GM21528 (cell line): ENCODE results near the gene ZBTB1.
A peak's percentile ranks its signal among the peaks of the same experiment; 100 is the strongest.
"Not testable (repeated sequence)": the region's sequence is repeated elsewhere in the genome, so short reads cannot be mapped to it uniquely, and the experiment has no call there.

Source experiments
- ATAC-seq: cut with Tn5 transposase; IDR thresholded peaks from one replicate; pipeline ENCODE4 v1.9.1; 2021; ENCODE audit warnings: mild to moderate bottlenecking, moderate library complexity; ENCODE audit not compliant: unreplicated experiment, low FRiP score

Gene ZBTB1

GRCh38 chr14:64518229-64518628, 13.7 kb downstream of the ZBTB1 start:
- no peak for ATAC-seq

DNA sequence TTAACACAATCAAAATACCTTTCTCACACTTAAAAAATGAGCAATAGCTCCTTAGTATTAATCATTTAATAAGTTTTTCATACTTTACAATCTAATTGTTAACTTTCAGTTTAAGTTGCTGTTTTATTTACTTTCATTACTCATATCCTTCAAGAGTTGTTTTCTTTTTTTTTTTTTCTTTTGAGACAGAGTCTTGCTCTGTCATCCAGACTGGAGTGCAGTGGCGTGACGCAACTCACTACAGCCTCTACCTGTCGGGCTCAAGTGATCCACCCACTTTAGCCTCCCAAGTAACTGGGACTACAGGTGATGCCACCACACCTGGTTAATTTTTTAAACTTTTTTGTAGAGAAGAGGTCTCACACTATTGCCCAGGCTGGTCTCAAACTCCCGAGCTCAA, 16.1 kb downstream of the ZBTB1 start:
- ATAC-seq, result no peak

DNA sequence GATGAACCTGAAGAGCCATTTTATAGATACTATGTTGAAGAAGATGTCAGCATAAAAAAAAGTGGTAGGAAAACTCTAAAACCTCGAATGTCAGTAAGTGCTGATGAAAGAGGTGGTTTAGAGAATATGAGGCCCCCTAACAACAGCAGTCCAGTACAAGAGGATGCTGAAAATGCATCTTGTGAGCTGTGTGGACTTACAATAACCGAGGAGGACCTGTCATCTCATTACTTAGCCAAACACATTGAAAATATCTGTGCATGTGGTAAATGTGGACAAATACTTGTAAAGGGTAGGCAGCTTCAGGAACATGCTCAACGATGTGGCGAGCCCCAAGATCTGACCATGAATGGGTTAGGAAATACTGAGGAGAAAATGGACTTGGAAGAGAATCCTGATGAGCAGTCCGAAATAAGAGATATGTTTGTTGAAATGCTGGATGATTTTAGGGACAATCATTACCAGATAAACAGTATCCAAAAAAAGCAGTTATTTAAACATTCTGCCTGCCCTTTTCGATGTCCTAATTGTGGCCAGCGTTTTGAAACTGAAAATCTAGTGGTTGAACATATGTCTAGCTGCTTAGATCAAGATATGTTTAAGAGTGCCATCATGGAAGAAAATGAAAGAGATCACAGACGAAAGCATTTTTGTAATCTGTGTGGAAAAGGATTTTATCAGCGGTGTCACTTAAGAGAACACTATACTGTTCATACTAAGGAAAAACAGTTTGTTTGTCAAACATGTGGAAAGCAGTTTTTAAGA, 18.2 kb downstream of the ZBTB1 start:
- ATAC-seq, result no peak

DNA sequence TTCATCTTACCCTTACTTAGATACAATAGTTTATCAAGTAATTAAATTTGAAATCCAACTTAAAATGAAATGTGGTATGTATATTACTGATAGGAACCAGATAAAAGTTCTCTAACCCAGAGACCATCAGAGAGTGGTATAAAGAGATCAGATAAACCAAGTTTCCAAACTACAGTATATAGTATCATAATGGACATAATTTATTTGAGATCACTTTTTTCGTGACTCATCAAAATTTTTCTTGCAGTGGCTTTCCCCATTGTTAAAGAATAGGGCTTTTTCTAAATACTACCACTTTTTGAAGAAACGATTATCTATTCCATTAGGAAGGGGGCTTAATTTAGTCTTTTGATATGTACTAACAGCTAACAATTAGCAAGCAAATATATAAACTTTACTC, 20.8 kb downstream of the ZBTB1 start:
- ATAC-seq, result no peak

DNA sequence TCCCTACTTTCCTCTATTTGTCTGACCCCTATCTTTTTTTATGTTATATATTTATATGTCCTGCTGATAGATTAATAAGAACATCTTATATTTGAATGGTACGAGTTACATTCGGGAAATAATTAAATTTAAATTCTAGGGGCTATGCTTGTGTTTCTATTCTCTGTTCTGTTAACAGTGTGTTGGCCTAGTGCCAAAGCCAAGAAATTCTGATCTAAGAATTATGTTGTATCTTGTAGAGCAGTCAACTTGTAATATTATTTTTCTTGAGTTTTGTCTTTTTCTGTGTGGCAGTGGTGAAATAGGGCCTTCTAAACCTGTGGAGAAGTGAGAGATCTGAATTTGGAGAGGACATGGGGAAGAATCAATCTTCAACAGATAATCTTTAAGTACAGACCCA, 27.0 kb downstream of the ZBTB1 start:
- no peak for ATAC-seq

DNA sequence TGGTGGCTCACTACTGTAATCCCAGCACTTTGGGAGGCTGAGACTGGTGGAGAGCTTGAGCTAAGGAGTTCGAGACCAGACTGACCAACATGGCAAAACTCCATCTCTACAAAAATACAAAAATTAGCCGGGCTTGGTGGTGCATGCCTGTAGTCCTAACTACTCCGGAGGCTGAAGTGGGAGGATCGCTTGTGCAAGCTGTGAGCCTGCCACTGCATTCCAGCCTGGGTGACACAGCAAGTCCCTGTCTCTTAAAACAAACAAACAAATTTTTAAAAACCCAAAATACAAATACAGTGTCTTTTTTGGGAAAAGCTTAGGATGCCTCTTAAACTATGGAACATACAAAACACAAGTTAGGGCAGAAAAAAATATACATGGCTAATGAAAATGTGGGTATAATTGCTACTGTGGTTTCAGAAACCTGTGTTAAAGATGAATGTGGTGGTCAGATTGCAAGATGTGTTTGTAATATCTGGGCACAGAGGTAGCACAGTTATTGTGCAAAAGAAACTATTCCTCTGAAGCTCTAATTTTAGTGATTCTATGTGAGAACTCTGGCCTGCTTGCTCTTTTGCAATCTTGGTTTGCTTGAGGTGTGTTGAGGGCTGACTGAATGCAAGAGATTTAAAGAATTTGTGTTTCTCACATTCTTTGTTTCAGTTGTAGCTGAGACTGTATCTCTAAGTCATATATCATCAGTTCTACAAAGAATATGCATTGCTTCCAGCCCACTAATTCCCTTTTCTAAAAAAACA, 32.1 kb downstream of the ZBTB1 start:
- ATAC-seq, result no peak

DNA sequence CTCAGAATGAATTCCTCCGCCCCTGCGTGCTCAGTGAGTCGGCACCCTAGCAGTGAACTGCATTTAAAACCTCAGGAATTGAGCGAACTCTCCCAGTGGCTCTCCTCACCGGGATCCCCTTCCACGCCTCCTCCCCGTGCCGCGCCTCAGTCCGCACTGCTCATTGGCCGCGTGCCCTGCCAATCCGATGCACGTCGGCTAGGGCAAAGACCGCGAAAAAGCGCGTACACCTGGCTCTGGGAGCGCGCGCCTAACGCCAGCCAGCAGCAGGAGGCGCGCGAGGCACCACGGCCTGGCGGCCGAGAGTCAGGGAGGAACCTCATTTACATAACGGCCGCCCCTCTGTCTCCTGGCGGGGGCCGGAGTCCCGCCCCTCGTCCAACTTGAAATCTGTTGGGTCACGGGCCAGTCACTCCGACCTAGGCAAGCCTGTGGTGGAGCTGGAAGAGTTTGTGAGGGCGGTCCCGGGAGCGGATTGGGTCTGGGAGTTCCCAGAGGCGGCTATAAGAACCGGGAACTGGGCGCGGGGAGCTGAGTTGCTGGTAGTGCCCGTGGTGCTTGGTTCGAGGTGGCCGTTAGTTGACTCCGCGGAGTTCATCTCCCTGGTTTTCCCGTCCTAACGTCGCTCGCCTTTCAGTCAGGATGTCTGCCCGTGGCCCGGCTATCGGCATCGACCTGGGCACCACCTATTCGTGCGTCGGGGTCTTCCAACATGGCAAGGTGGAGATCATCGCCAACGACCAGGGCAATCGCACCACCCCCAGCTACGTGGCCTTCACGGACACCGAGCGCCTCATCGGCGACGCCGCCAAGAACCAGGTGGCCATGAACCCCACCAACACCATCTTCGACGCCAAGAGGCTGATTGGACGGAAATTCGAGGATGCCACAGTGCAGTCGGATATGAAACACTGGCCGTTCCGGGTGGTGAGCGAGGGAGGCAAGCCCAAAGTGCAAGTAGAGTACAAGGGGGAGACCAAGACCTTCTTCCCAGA, 35.9 kb downstream of the ZBTB1 start, which contains the start of gene HSPA2:
Gene HSPA2, plus strand, starts transcription at position 534 of the 995 bp plus-strand sequence. Its CDS starts 109 bp downstream, at position 643.
- ATAC-seq, result peak; percentile 94

- ATAC-seq, result no peak
Measured at GRCh38 chr14:64541261-64541971, 36.8 kb downstream of the ZBTB1 start.

DNA sequence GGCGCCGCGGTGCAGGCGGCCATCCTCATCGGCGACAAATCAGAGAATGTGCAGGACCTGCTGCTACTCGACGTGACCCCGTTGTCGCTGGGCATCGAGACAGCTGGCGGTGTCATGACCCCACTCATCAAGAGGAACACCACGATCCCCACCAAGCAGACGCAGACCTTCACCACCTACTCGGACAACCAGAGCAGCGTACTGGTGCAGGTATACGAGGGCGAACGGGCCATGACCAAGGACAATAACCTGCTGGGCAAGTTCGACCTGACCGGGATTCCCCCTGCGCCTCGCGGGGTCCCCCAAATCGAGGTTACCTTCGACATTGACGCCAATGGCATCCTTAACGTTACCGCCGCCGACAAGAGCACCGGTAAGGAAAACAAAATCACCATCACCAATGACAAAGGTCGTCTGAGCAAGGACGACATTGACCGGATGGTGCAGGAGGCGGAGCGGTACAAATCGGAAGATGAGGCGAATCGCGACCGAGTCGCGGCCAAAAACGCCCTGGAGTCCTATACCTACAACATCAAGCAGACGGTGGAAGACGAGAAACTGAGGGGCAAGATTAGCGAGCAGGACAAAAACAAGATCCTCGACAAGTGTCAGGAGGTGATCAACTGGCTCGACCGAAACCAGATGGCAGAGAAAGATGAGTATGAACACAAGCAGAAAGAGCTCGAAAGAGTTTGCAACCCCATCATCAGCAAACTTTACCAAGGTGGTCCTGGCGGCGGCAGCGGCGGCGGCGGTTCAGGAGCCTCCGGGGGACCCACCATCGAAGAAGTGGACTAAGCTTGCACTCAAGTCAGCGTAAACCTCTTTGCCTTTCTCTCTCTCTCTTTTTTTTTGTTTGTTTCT, 37.6 kb downstream of the ZBTB1 start:
- no peak for ATAC-seq

DNA sequence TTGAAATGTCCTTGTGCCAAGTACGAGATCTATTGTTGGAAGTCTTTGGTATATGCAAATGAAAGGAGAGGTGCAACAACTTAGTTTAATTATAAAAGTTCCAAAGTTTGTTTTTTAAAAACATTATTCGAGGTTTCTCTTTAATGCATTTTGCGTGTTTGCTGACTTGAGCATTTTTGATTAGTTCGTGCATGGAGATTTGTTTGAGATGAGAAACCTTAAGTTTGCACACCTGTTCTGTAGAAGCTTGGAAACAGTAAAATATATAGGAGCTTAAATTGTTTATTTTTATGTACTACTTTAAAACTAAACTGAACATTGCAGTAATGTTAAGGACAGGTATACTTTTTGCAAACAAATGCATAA, 38.2 kb downstream of the ZBTB1 start:
- no peak for ATAC-seq

DNA sequence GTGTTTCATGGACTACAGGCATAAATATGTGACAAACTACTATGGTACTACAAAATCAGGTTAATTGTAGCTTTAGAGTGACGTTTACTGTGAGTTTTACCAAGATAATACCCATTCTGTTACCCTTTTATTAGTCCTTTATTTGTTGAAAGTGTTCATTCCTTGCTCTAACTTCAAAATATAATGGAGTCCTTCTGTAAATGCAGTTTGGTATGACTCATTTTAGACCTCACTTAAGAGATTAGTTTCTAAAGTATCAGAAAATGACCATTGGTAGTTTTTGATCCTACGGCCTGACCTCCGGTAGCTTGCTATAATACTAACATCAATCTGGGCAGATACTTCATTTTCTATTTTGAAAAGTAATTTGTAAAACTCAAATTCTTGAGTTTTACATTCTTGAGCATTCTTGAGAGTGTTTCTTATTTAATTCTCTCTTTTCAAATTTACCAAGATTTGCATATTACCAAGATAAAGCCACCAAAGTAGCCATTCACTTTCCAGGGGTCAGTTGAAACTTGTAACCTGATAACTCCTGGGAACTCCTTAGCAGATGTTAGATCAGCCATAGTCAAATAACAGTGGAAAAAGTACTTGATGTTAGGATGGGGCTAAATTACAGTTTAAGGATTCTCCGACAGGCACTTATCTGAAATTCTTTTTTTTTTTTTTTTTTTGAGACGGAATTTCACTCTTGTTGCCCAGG, 40.2 kb downstream of the ZBTB1 start:
- ATAC-seq, result no peak

GRCh38 chr14:64549016-64549415, 44.4 kb downstream of the ZBTB1 start:
- no peak for ATAC-seq

DNA sequence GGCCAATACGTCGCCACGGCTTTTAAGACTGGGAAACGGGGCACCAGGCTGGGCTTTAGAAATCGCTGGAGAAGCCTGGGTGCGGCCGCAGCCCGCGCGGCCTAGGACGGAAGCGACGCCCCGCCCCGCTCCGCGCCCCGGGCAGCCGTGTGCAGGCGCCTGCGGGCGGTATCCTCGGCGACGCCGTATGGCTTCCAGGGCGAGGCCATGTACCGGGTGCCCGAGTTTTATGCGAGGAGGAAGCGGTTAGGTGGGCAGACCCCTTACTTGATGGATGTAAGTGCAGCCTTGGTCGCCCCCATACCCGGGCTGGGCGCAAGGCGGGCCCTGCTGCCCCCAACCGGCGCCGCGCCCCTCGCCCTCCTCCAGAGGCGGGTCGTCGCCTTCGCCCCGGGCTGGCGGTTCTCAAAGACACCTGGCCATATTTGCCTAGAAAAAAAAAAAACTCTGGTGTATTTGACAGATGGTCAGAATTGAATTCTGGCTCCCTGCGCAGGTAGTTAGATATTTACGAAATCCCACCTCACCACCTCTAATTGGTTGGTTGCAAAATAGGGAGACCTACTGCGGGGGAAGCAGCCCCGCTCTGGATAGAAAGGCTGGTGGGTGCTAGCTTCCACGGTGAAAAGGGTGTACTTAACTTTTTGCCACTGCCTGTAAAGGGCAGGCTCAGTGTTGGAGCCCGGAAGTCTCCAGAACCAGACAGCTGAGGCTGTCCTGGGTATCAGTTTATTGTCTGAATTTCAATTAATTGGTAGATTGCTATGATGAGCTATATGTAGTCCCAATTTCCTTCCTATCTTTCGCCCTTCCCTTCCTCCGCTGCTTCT, 45.4 kb downstream of the ZBTB1 start, which contains the start of gene PPP1R36:
Gene PPP1R36, plus strand, starts transcription at position 171 of the 830 bp plus-strand sequence. Its CDS starts 37 bp downstream, at position 208.
- ATAC-seq, result no peak

DNA sequence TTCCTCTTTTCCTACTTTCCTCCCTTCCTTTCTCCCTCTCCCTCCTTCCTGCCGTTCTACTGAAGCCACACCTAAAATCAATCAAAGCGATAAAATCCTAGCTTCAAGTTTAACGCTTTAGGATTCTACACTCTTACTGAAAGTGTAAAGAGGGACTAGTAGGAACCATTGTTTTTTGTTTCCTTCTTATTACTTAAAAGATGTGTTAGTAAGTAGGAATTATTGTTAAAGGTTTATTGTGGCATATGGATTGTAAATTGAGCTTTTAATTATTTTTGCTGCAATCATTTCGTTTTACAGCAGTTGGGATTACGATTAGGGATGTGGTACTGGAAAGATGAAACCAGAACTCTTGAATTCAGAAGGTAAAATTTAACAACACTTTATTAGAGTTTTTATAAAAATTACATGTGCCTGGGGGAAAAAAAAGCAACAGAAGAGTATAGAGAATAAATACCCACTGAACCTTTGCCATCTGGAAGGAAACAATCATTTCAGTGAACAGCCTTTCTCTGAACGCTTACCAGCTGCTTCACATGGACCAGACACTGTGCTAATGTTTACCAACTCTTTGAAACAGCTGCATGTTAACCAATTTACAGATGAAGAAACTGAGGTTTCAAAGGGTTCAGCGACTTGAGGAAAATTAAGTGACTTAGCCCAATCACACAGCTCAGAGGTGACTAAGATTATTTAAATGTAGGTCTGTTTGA, 46.2 kb downstream of the ZBTB1 start:
- ATAC-seq, result no peak

DNA sequence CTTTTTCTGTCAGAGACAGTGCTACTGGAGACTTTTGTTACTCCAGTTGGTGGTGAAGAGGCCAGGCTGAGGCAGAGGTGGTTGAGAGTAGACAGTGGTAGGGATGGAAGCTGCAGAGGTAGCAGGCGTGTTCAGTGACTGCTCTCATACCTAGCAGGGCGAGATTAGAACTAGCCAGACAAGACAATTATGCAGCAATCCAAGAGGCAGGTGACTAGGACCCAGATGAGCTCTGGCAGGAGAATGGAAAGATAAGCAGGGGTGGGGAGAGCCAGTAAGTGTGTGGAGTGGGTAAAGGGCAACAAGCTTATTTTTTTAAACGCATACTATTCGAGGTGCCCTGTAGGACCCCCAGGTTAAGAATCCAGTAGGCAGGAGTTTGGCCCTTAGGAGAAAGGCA, 50.0 kb downstream of the ZBTB1 start:
- no peak for ATAC-seq

GRCh38 chr14:64556526-64556925, 52.0 kb downstream of the ZBTB1 start:
- no peak for ATAC-seq

DNA sequence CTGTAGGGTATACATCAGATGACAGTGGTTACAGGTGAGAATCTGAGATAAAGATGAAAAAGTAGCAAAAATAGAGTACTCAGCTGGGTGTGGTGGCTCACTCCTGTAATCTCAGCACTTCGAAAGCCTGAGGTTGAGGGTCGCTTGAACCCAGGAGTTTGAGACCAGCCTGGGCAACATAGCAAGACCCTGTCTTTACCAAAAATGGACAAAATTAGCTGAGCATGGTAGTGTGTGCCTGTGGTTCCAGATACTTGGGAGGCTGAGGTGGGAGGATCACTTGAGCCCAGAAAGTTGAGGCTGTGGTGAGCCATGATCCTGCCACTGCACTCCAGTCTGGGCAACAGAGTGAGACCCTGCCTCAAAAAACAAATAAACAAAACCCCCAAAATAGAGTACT, 53.6 kb downstream of the ZBTB1 start:
- not testable (repeated sequence) for ATAC-seq
